Kidney (tissue), 14 donors: ENCODE data around the gene UCP3. TPM values are rescaled to one million over a fixed set of nuclear protein-coding genes. Genes with fewer than 3 reads are reported as not detected.

Source experiments
- DNase-seq, 5 donors: peaks; one replicate each; pipeline ENCODE4 v3.0.0-alpha.2; 2013 to 2020
- FAIRE-seq: peaks from 2 replicates; lab custom pipeline; 2012; peaks lifted over from hg19 to GRCh38; lab: Jason Lieb, UNC
- H3K27ac ChIP-seq, 2 donors: one replicate each; pipeline ENCODE4 v1.7.0; 2013; ENCODE audit warnings: low read depth in 2 of 2, low read length in 2 of 2, inconsistent platforms in 1 of 2
- H3K27me3 ChIP-seq: one replicate; pipeline ENCODE4 v1.7.1; 2013; ENCODE audit warnings: low read length, inconsistent platforms; ENCODE audit not compliant: control insufficient read depth, insufficient read depth
- H3K36me3 ChIP-seq, 3 donors: one replicate each; pipeline versions ENCODE4 v1.7.0 to v1.7.1; 2013; ENCODE audit warnings: low read length in 3 of 3, control low read depth in 1 of 3, inconsistent platforms in 1 of 3; ENCODE audit not compliant: insufficient read depth in 3 of 3, control insufficient read depth in 2 of 3
- H3K4me1 ChIP-seq, 3 donors: one replicate each; pipeline versions ENCODE4 v1.7.0 to v1.7.1; 2013; ENCODE audit warnings: low read length in 3 of 3, inconsistent platforms in 1 of 3, low read depth in 1 of 3; ENCODE audit not compliant: control insufficient read depth in 2 of 3, insufficient read depth in 2 of 3
- H3K4me3 ChIP-seq, 3 donors: one replicate each; pipeline versions ENCODE4 v1.7.0 to v1.8.1; 2013; ENCODE audit warnings: low read length in 3 of 3, control low read depth in 1 of 3, inconsistent platforms in 1 of 3
- H3K9ac ChIP-seq, 3 donors: one replicate each; pipeline versions ENCODE4 v1.7.0 to v1.7.1; 2013; ENCODE audit warnings: low read length in 3 of 3, control low read depth in 1 of 3, inconsistent platforms in 1 of 3
- H3K9me3 ChIP-seq, 3 donors: one replicate each; pipeline versions ENCODE4 v1.7.0 to v1.7.1; 2013; ENCODE audit warnings: low read length in 3 of 3, control low read depth in 1 of 3, inconsistent platforms in 1 of 3; ENCODE audit not compliant: control insufficient read depth in 2 of 3, insufficient read depth in 1 of 3
- intact Hi-C: fragments of 100-400 bp; cut with DNase I; formaldehyde crosslinking; loops from one replicate; pipeline ENCODE4 v1.11.1; 2022
- polyA plus RNA-seq: library from polyadenylated mRNA; stranded (reverse); fragments of 350-450 nt; fragmentation: Illumina TruSeq; extraction: RNeasy Lipid Tissue Mini Kit (QIAGEN cat#74804); gene quantifications from one replicate; pipeline ENCODE4 v1.2.3, GENCODE V29; 2014; ENCODE audit warnings: low read depth, low replicate concordance; ENCODE audit not compliant: insufficient read depth
- total RNA-seq: library from RNA; stranded (reverse); fragmentation: NEBNext Ultra II Directional; extraction: Animal tissue kit (Norgen Biotek cat#: 25700); gene quantifications from one replicate; pipeline ENCODE4 v1.2.1, GENCODE V29; 2021
- TF ChIP-seq, protein P1 (sequence below): IDR thresholded peaks from 3 replicates; pipeline ENCODE4 v1.5.1; 2012; ENCODE audit warnings: mild to moderate bottlenecking, moderate library complexity, borderline replicate concordance; ENCODE audit not compliant: insufficient read depth; ENCODE audit errors: extremely low read depth
- donor health status: control.
- donor health status: control.
- donor health status: control.
- donor health status: control.
- donor health status: control.
- donor health status: DM: yes; HTN: yes; CAD: no.
- donor health status: Normal renal cell carcinoma (clear cell type).

Gene UCP3
- total and polyA plus RNA-seq, 2 donors from 2014 or later = 0.28 to 4.0 TPM

DNA sequence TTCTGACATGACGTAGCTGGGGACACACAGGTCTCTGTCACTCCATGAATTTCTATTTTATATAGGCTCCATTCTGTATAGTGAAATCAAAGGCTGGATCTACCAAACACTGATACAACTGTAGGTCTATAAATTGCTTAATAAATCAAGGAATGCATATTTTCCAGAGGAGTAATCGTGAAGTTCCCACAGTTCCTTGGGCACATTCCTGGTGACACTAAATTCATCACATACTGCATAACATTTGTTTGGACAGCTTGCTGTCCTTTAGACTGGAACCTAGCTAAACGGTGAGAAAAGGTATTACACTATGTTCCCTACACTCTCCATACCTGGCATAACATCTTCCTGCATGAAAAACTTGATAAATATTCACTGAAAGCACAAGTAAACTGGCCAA lies 41.6 kb upstream of the UCP3 start:
- H3K36me3 ChIP-seq = peaks cover 0 to 12% (median 8%) of the 10 kb centered on the region in 3 donors
- H3K27ac ChIP-seq = no peak overlapping the region
- no peaks in the 10 kb centered on the region for H3K9me3 ChIP-seq
- FAIRE-seq (no peak), DNase-seq (no peak)
- no peaks in the 10 kb centered on the region for H3K27me3 ChIP-seq
- no peaks in the 10 kb centered on the region for H3K4me1 ChIP-seq
- intact Hi-C loops = no loop called here
- H3K9ac ChIP-seq = no peak overlapping the region
- TF ChIP-seq, protein P1, sequence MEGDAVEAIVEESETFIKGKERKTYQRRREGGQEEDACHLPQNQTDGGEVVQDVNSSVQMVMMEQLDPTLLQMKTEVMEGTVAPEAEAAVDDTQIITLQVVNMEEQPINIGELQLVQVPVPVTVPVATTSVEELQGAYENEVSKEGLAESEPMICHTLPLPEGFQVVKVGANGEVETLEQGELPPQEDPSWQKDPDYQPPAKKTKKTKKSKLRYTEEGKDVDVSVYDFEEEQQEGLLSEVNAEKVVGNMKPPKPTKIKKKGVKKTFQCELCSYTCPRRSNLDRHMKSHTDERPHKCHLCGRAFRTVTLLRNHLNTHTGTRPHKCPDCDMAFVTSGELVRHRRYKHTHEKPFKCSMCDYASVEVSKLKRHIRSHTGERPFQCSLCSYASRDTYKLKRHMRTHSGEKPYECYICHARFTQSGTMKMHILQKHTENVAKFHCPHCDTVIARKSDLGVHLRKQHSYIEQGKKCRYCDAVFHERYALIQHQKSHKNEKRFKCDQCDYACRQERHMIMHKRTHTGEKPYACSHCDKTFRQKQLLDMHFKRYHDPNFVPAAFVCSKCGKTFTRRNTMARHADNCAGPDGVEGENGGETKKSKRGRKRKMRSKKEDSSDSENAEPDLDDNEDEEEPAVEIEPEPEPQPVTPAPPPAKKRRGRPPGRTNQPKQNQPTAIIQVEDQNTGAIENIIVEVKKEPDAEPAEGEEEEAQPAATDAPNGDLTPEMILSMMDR = no peak
- H3K4me3 ChIP-seq = no peak overlapping the region

DNA sequence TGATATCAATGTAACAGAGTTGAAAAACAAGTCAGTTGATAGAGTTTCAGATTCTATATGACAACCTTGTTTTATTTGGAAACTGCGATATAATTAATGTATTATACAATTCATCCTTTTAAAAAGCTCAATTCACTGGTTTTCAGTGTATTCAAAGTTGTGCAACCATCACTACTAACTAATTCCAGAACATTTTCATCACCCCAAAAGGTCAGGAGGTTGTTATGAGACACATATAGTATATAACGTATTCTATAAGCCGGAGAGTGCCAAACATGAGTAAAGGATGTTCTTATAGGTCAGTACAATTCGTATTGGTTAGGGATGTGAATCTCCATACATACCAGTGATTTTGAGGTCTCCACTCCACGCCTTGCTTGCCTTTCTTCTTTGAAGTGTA lies 40.1 kb upstream of the UCP3 start:
- no peaks in the 10 kb centered on the region for H3K9me3 ChIP-seq
- H3K4me1 ChIP-seq = no peaks in the 10 kb centered on the region
- H3K27me3 ChIP-seq = no peaks in the 10 kb centered on the region
- no peak overlapping the region for H3K9ac ChIP-seq
- TF ChIP-seq, protein P1 = no peak
- DNase-seq (no peak), FAIRE-seq (no peak)
- intact Hi-C loops = no loop called here
- peaks cover 0 to 12% (median 8%) of the 10 kb centered on the region in 3 donors for H3K36me3 ChIP-seq
- H3K27ac ChIP-seq = no peak overlapping the region
- H3K4me3 ChIP-seq = no peak overlapping the region

DNA sequence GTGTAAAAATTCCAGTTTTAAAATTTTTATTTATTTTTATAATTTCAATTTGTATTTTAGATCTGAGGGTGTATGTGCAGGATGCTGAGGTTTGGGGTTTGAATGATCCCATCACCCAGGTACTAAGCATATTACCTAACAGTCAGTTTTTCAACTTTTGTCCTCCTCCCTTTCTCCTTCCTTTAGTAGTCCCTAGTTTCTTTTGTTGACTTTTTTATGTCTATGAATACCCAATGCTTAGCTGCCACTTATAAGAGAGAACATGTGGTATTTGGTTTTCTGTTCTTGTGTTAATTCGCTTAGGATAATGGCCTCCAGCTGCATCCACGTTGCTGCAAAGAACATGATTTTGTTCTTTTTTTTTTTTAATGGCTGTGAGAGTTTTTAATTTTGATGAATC lies 35.7 kb upstream of the UCP3 start:
- FAIRE-seq (no peak), DNase-seq (no peak)
- Histone ChIP-seq H3K27me3 (no peaks in the 10 kb centered on the region), H3K27ac (no peak overlapping the region), H3K36me3 (peaks cover 0 to 16% (median 15%) of the 10 kb centered on the region in 3 donors), H3K9ac (no peak overlapping the region), H3K4me3 (no peak overlapping the region), H3K9me3 (no peaks in the 10 kb centered on the region), H3K4me1 (no peaks in the 10 kb centered on the region)
- TF ChIP-seq, protein P1 = no peak
- intact Hi-C loops = no loop called here

DNA sequence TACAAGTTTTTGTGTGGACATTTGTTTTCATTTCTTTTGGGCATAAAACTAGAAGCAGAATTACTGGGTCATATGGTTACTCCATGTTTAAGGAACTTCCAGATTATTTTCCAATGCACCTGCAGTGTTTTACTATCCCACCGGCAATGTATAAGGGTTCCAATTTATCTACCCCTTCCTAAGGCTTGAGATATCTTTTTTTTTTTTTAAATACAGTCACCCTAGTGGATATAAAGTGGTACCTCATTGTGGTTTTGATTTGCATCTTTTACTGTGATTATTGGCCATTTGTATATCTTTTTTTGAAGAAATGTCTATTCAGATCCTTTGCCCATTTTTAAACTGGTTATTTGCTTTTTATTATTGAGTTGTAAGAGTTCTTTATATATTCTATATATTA lies 34.6 kb upstream of the UCP3 start:
- TF ChIP-seq, protein P1 = no peak
- Histone ChIP-seq H3K36me3 (peaks cover 2 to 23% (median 19%) of the 10 kb centered on the region in 3 donors), H3K4me1 (no peaks in the 10 kb centered on the region), H3K27me3 (no peaks in the 10 kb centered on the region), H3K27ac (no peak overlapping the region), H3K4me3 (no peak overlapping the region), H3K9ac (no peak overlapping the region), H3K9me3 (no peaks in the 10 kb centered on the region)
- intact Hi-C loops = no loop called here
- no peak for DNase-seq
- FAIRE-seq = no peak
